Lower lobe of right lung (tissue), 2 donors: ENCODE results near the gene TENM4. TPM values are rescaled to one million over a fixed set of nuclear protein-coding genes. Genes with fewer than 3 reads are reported as not detected.

Source experiments
- ATAC-seq, 2 donors: fragments of 200-7000 bp; cut with Tn5 transposase; one replicate each; pipeline ENCODE4 v1.9.1; 2020 to 2022; ENCODE audit warnings: mild to moderate bottlenecking in 2 of 2, moderate library complexity in 2 of 2
- DNase-seq: peaks from one replicate; pipeline ENCODE4 v3.0.0-alpha.2; 2020
- H3K27ac ChIP-seq: fragments of 200-600 bp; one replicate; pipeline ENCODE4 v1.8.0; 2022
- H3K27me3 ChIP-seq: fragments of 200-600 bp; one replicate; pipeline ENCODE4 v1.8.0; 2022; ENCODE audit warnings: low read depth
- H3K36me3 ChIP-seq: fragments of 200-600 bp; one replicate; pipeline ENCODE4 v1.8.0; 2022; ENCODE audit warnings: mild to moderate bottlenecking
- H3K4me1 ChIP-seq: fragments of 200-600 bp; one replicate; pipeline ENCODE4 v1.8.0; 2022
- H3K4me3 ChIP-seq: fragments of 200-600 bp; one replicate; pipeline ENCODE4 v1.8.0; 2022; ENCODE audit warnings: mild to moderate bottlenecking
- H3K9me3 ChIP-seq: fragments of 200-600 bp; one replicate; pipeline ENCODE4 v1.8.0; 2022
- intact Hi-C: fragments of 100-400 bp; cut with DNase I; formaldehyde crosslinking; loops from one replicate; pipeline ENCODE4 v1.11.0; 2022
- total RNA-seq: library from RNA; stranded (reverse); fragmentation: NEBNext Ultra II Directional; extraction: Animal tissue kit (Norgen Biotek cat#: 25700); gene quantifications from one replicate; pipeline ENCODE4 v1.2.1, GENCODE V29; 2021
- TF ChIP-seq, protein P1 (sequence below): fragments of 200-600 bp; IDR thresholded peaks from one replicate; pipeline ENCODE4 v1.8.0; 2022; ENCODE audit warnings: antibody characterized with exemption, mild to moderate bottlenecking
- donor health status: DM: no; HTN: yes; CAD: no; lungs with severe emphysema.

TENM4 gene
- total RNA-seq, 1 donor from 2014 or later: 1.1 TPM

DNA sequence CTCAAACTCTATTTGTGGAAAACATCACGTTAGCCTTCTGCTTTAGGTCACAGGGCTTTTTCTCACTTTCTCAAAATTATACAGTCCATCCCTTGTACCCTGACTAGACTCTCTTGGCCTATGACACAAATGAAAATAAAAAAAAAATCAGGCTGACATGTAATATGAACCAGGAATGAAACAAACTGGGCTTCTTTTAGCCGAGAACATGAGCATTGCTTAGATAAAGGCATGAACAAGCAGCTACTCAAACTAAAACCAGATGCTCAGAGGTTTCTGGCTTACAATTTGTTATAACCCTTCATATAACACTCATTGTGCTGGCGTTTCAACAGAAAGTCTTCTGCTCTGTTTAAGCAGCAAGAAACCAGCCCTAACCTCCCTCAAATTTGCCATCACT is 600.6 kb downstream of the TENM4 start:
- DNase-seq (no peak), ATAC-seq (peak; percentile 39 to 58)
- TF ChIP-seq, protein P1, sequence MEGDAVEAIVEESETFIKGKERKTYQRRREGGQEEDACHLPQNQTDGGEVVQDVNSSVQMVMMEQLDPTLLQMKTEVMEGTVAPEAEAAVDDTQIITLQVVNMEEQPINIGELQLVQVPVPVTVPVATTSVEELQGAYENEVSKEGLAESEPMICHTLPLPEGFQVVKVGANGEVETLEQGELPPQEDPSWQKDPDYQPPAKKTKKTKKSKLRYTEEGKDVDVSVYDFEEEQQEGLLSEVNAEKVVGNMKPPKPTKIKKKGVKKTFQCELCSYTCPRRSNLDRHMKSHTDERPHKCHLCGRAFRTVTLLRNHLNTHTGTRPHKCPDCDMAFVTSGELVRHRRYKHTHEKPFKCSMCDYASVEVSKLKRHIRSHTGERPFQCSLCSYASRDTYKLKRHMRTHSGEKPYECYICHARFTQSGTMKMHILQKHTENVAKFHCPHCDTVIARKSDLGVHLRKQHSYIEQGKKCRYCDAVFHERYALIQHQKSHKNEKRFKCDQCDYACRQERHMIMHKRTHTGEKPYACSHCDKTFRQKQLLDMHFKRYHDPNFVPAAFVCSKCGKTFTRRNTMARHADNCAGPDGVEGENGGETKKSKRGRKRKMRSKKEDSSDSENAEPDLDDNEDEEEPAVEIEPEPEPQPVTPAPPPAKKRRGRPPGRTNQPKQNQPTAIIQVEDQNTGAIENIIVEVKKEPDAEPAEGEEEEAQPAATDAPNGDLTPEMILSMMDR: no peak
- Histone ChIP-seq H3K27ac (peak overlapping the region; percentile 37), H3K9me3 (no peaks in the 10 kb centered on the region), H3K36me3 (no peaks in the 10 kb centered on the region), H3K27me3 (peaks cover 6% of the 10 kb centered on the region), H3K4me3 (no peak overlapping the region), H3K4me1 (peaks cover 14% of the 10 kb centered on the region)
- intact Hi-C loops: no loop called here

GRCh38 chr11:78838417-78838816 is 602.4 kb downstream of the TENM4 start:
- intact Hi-C loops: no loop called here
- Histone ChIP-seq H3K36me3 (no peaks in the 10 kb centered on the region), H3K9me3 (no peaks in the 10 kb centered on the region), H3K27me3 (peaks cover 6% of the 10 kb centered on the region), H3K4me1 (peaks cover 14% of the 10 kb centered on the region), H3K4me3 (no peak overlapping the region), H3K27ac (no peak overlapping the region)
- DNase-seq (no peak), ATAC-seq (no peak)
- TF ChIP-seq, protein P1: no peak

DNA sequence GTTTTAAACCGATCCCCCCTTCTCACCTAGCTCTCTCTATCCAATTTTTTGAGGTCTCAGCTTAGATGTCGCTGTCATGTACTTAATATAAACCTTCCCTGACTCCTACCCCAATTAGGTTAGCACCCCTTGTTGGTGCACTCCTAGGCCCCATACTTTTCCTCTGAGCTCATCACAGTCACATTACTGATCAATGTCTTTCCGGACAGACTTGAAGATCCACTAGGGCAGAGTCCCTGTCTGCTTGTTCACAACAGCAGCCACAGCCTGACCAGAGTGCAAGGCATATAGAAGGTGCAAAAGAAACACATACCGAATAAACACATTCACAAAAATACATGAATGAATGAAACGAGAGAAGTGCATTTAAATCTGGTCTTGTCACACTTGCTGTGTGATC is 605.2 kb downstream of the TENM4 start:
- Histone ChIP-seq H3K27me3 (no peaks in the 10 kb centered on the region), H3K9me3 (no peaks in the 10 kb centered on the region), H3K36me3 (no peaks in the 10 kb centered on the region), H3K4me3 (no peak overlapping the region), H3K27ac (no peak overlapping the region), H3K4me1 (peaks cover 3% of the 10 kb centered on the region)
- DNase-seq (no peak), ATAC-seq (no peak)
- TF ChIP-seq, protein P1: no peak
- intact Hi-C loops: no loop called here

GRCh38 chr11:78834886-78835285 is 605.9 kb downstream of the TENM4 start:
- TF ChIP-seq, protein P1: no peak
- intact Hi-C loops: no loop called here
- Histone ChIP-seq H3K4me3 (no peak overlapping the region), H3K27me3 (no peaks in the 10 kb centered on the region), H3K36me3 (no peaks in the 10 kb centered on the region), H3K27ac (no peak overlapping the region), H3K9me3 (no peaks in the 10 kb centered on the region), H3K4me1 (no peaks in the 10 kb centered on the region)
- ATAC-seq (no peak), DNase-seq (no peak)

DNA sequence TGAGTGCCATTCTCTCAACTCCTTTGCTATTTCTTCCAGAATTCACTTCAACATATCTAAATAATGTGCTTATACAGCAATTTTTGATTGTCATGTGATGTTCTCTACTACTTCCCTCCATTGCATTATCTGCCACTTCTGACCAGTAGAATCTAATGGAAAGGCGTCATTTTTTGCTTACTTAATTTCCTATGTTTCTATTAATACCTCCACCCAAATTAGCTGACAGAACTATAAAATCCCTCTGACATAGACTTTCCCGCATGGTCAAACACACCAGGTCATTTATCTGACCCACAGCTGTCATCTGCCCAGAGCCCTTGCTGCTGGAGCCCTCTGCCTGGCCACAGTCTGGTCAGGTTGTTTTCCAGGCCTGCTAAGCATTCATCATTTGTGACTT is 607.6 kb downstream of the TENM4 start:
- peak; percentile 24 to 47 for ATAC-seq
- no peak for DNase-seq

More for the DNA sequence above, 607.6 kb downstream of the TENM4 start:
- Histone ChIP-seq H3K36me3 (no peaks in the 10 kb centered on the region), H3K27me3 (no peaks in the 10 kb centered on the region), H3K4me1 (no peaks in the 10 kb centered on the region), H3K9me3 (no peaks in the 10 kb centered on the region), H3K27ac (no peak overlapping the region), H3K4me3 (no peak overlapping the region)
- TF ChIP-seq, protein P1: no peak
- intact Hi-C loops: no loop called here
